ENCODE measurements around the gene MAEA.

- TF ChIP-seq CTCF (IDR thresholded peaks at IDR 0.05; ENCODE audit: borderline replicate concordance, extremely low read depth, low read length, poor library complexity, severe bottlenecking) (no peak), EZH2 (IDR thresholded peaks at IDR 0.05; ENCODE audit: borderline replicate concordance, low read depth, low read length, severe bottlenecking) (no peak)
Observed at GRCh38 chr4:1363513-1363912, 73.8 kb downstream of the MAEA start.
